Fibroblast of mammary gland (primary cell): ENCODE measurements around the gene ZSCAN31.
"Not testable (repeated sequence)": the region's sequence is repeated elsewhere in the genome, so short reads cannot be mapped to it uniquely, and the experiment has no call there.

Experiments
- DNase-seq: peaks from one replicate; pipeline ENCODE4 v3.0.0-alpha.2; 2010; ENCODE audit warnings: low read depth
- H3K4me3 ChIP-seq: 2 replicates; pipeline ENCODE4 v1.5.1; 2011; ENCODE audit warnings: low read depth, mild to moderate bottlenecking, low read length, moderate library complexity; ENCODE audit not compliant: control insufficient read depth
- CTCF ChIP-seq: conservative IDR thresholded peaks from 2 replicates; pipeline ENCODE4 v1.5.1; 2011; ENCODE audit warnings: low read depth, low read length, inconsistent platforms; ENCODE audit not compliant: control insufficient read depth, insufficient read depth

Gene ZSCAN31

GRCh38 chr6:28360961-28361360 is 25.0 kb upstream of the ZSCAN31 start:
- H3K4me3 ChIP-seq = no peak overlapping the region
- no peak for DNase-seq
- no peak for TF ChIP-seq CTCF

- not testable (repeated sequence) for H3K4me3 ChIP-seq, DNase-seq
These were observed 23.6 kb upstream of the ZSCAN31 start for GRCh38 chr6:28359562-28359961.

GRCh38 chr6:28357036-28357435 is 21.1 kb upstream of the ZSCAN31 start:
- no peak overlapping the region for H3K4me3 ChIP-seq
- peak; percentile 7 for DNase-seq
- no peak for TF ChIP-seq CTCF

GRCh38 chr6:28356666-28357020 is 20.7 kb upstream of the ZSCAN31 start:
- no peak for DNase-seq
- no peak for TF ChIP-seq CTCF
- no peak overlapping the region for H3K4me3 ChIP-seq

- peak; percentile 89 for DNase-seq
- H3K4me3 ChIP-seq = peak overlapping the region; percentile 82
- peak; percentile 73 for TF ChIP-seq CTCF
These were observed 20.1 kb upstream of the ZSCAN31 start for GRCh38 chr6:28355743-28356665.

- no peak for DNase-seq
- no peak for TF ChIP-seq CTCF
- no peak overlapping the region for H3K4me3 ChIP-seq
These were observed 19.0 kb upstream of the ZSCAN31 start for GRCh38 chr6:28354688-28355554.
